Activated CD8-positive, alpha-beta memory T cell treated with anti-CD3 and anti-CD28 coated beads for 36 hours (primary cell): ENCODE results near the gene ARL6IP4. TPM values are rescaled to one million over a fixed set of nuclear protein-coding genes. Genes with fewer than 3 reads are reported as not detected.
"Not testable (repeated sequence)": the region's sequence is repeated elsewhere in the genome, so short reads cannot be mapped to it uniquely, and the experiment has no call there.

Source experiments
- CTCF ChIA-PET: fragments of 350-600 bp; sonication (Branson Sonifier 250); formaldehyde crosslinking; loops from one replicate; lab custom pipeline; 2021; ENCODE audit warnings: antibody characterized with exemption; lab: Charles Lee
- POLR2A ChIA-PET: fragments of 350-600 bp; sonication (Branson Sonifier 250); formaldehyde crosslinking; loops from one replicate; lab custom pipeline; 2021; ENCODE audit warnings: antibody characterized with exemption; lab: Charles Lee
- total RNA-seq, 2 experiments: library from RNA; stranded (reverse); gene quantifications; one replicate each; pipeline ENCODE4 v1.2.3, GENCODE V29; 2021

The ARL6IP4 gene
- 100 to 1,000 TPM; 172 to 180 TPM for total RNA-seq

- ChIA-PET POLR2A (interaction anchor here (1.0 kb wide), 1 partner anchor 171 kb away, joined by 3 read pairs; the partner anchor contains the start of gene PITPNM2), CTCF (interaction anchor here (0.7 kb wide), 1 partner anchor 258 kb away, joined by 7 read pairs; no protein-coding TSS in a partner anchor)
Measured at GRCh38 chr12:122980183-122981035, at the start of gene ARL6IP4. Gene ARL6IP4 (plus strand): TSS chr12:122980681. CDS start chr12:122981140, 459 bp downstream.

DNA sequence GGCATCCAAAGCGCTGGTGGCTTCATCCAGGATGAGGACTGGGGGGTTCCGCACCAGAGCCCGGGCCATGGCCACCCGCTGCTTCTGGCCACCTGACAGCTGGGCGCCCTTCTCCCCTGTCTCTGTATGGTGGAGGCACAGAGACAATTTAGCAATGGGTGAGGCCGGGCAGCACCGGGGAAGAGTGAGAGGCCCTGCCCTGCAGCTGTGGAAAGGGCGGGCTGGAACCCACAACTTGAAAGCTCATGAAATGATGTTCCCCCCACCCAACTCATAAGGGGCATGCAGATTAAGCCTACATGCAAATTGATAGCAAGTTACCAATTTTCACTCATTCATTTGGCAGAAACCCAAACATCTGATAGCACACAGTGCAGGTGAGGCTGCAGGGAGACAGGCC lies 48.3 kb upstream of the ARL6IP4 start:
- ChIA-PET CTCF (no interaction called here), POLR2A (no interaction called here)

GRCh38 chr12:122934722-122935121 lies 45.8 kb upstream of the ARL6IP4 start:
- POLR2A ChIA-PET = no interaction called here

GRCh38 chr12:122935318-122935717 lies 45.2 kb upstream of the ARL6IP4 start:
- CTCF ChIA-PET = no interaction called here

More at GRCh38 chr12:122934722-122935121, 45.8 kb upstream of the ARL6IP4 start:
- CTCF ChIA-PET = no interaction called here

DNA sequence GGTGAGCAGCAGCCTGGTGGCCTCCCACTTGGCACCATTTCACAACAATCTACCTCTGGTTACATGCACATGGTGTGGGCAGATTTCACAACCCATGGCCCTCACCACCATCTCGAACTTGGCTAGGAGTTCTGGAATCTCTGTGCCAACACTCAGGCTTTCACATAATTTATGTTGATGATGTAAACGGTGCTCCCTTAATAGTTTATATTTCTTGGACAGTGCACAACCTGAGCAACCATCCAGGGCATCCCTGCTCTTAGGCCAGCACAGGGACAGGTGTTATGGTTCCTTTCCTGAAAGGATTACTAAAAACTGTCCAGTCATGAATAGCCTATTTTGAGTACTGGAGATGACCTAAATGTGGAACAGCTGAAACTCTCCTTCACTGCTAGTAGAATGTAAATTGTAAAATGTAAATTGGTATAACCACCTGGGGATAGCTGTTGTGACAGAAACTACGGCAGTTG lies 42.8 kb upstream of the ARL6IP4 start:
- POLR2A ChIA-PET = no interaction called here
- CTCF ChIA-PET = no interaction called here

More at GRCh38 chr12:122935318-122935717, 45.2 kb upstream of the ARL6IP4 start:
- POLR2A ChIA-PET = no interaction called here

DNA sequence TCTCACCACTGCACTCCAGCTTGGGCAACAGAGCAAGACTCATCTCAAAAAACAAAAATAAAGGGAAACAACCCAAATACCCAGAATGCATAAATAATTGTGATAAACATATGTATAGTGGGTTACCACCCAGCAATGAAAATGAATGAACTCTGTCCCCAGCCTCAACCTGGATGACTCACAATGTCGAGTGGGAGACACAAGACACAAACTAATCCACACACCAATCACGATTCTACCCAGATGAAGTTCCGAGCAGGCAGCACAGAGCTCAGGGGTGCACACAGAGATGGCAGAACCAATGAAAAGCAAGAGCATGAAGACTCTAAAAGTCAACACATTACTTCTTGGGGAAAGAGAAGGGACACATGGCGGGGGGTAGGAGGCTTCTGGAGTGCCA lies 41.4 kb upstream of the ARL6IP4 start:
- CTCF ChIA-PET = no interaction called here
- POLR2A ChIA-PET = no interaction called here

- POLR2A ChIA-PET = not testable (repeated sequence)
- CTCF ChIA-PET = interaction anchor here (1.3 kb wide), 1 partner anchor 81 kb away, joined by 5 read pairs; no protein-coding TSS in a partner anchor
Measured at GRCh38 chr12:122941351-122941750, 39.1 kb upstream of the ARL6IP4 start.

DNA sequence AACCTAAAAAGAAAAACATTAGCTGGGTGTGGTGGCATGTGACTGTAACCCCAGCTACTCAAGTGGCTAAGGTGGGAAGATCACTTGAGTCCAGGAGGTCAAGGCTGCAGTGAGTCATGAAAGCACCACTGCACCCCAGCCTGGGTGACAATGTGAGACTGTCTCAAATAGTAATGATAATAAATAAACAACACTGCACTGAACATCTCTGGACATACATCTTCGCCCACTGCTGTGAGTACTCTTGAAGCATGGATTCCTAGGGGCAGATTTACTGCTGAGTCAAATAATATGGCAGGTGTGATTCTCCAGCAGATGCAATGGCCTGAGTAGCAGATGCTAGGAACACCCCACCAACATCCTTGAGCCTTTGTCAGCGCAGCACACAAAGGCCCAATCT lies 37.8 kb upstream of the ARL6IP4 start:
- ChIA-PET POLR2A (interaction anchor here (0.6 kb wide), 1 partner anchor 34 kb away, joined by 4 read pairs; no protein-coding TSS in a partner anchor), CTCF (no interaction called here)

DNA sequence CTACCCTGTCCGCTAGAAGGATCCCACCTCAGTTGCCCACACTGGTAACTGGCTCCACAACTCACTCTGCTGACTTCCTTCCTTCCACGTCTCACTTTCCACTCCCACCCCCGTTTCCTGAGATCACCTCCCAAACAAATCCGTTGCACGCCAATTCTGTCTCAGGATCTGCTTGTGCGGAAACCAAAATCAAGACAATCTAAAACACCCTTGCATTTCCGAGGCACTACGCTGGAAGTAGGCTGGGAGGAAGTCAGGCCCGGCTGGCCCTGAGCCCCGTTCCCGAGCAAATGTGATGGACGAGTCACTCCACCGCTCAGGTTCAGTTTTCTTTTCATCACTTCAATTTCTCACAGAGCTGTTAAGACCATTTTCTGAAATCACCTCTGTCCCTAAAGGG lies 37.3 kb upstream of the ARL6IP4 start:
- ChIA-PET CTCF (no interaction called here), POLR2A (no interaction called here)

- POLR2A ChIA-PET = no interaction called here
- CTCF ChIA-PET = interaction anchor here (0.6 to 14.4 kb wide), 3 partner anchors 33 to 85 kb away, joined by 3 to 142 read pairs (median 4); no protein-coding TSS in a partner anchor
Measured at GRCh38 chr12:122944605-122945592, 35.6 kb upstream of the ARL6IP4 start.

DNA sequence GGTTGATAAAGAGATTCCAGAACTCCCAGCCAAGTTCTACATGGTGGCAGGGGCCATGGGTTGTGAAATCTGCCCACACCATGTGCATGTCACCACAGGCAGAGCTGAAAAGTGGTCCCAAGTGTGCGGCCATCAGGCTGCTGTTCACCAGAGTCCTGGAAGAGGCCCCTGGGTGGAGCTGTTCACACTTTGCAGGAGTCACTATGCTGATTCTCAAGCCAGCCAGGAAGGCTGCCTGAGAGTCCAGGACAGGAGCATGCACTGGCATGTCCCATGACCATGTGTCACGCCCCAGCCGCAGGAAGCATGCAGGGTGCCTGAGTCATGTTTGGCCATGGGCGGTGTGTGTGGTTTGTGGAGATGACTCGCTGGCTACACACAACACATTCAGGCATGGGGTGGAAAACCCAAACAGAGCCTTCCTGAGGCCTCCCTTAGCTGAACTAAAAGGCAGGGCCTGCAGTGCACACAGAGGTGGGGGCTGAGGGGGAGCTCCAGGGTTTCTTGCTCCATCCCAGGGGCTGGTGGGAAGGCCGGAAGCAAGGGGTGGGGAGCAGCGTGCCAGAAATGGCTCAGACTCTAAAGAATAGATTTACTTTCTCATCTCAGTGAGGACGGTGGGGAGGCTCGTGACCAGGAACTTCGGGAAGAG lies 33.7 kb upstream of the ARL6IP4 start:
- ChIA-PET POLR2A (interaction anchor here (0.5 to 0.9 kb wide), 2 partner anchors 86 to 264 kb away, joined by 3 to 5 read pairs; no protein-coding TSS in a partner anchor), CTCF (interaction anchor here (0.9 to 14.4 kb wide), 6 partner anchors 16 to 87 kb away, joined by 3 to 142 read pairs (median 4); no protein-coding TSS in a partner anchor)

DNA sequence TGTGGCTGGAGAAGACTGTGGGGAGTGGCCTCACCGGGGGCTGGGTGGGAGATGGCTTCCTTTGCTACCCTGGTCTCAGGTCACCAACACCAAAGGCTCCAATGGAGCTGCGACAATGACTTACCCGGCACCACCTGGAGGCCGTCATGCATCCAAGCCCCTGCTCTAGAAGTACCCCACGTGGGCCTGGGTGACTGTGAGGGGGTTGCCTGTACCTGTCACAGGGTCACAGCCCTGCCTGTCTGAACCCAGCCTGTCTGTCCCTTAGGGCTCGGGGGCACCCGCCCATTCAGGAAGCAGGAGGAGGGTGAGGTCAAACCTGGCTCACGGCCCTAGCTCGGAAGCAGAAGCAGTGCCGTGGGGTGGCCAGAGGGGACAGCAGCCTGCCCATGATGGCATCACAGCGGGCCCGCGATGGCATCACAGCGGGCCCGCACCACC lies 33.1 kb upstream of the ARL6IP4 start:
- ChIA-PET POLR2A (interaction anchor here (0.5 to 0.9 kb wide), 2 partner anchors 87 to 264 kb away, joined by 3 to 5 read pairs; no protein-coding TSS in a partner anchor), CTCF (interaction anchor here (0.9 to 14.4 kb wide), 5 partner anchors 16 to 88 kb away, joined by 3 to 142 read pairs (median 4); no protein-coding TSS in a partner anchor)

DNA sequence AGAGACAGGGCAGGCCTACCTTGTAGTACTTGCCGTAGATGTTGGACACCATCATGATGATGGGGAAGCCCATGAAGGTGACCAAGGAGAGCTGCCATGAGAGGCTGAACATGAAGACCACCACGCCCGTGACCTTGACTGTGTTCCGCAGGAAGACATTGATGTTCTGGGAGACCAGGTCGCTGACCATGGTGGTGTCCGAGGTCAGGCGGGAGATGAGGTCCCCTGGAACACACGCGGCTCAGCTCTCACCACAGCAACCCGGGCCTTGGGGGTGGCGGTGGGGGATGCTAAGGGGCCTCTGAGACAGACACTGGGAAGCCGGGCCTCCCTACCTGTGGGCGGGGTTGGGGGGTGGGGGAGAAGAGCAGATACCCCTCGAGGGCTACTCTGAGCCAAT lies 31.9 kb upstream of the ARL6IP4 start:
- ChIA-PET POLR2A (no interaction called here), CTCF (interaction anchor here (1.4 to 14.4 kb wide), 3 partner anchors 65 to 89 kb away, joined by 4 to 142 read pairs (median 4); no protein-coding TSS in a partner anchor)

DNA sequence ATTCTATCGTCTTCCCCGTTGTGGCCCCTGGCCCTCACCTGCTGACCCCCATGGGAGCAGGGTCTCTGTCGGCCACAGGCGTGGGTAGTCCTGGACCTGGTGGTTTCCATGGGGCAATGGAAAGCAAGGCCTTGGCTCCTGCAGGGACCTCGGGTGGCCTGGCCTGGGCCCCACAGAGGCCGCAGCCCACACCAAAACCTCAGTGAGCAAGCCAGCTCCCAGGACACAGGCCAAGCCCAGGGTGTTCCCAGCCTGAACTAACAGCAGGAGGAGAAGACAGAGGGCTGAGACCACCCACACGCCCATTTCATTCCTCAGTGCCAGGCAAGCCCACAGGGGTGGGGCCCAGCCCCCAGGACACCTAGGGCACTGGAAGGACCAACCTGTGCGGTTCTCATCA lies 31.1 kb upstream of the ARL6IP4 start:
- POLR2A ChIA-PET = no interaction called here
- CTCF ChIA-PET = interaction anchor here (1.4 to 14.4 kb wide), 2 partner anchors 77 to 90 kb away, joined by 4 to 142 read pairs; no protein-coding TSS in a partner anchor

- POLR2A ChIA-PET = no interaction called here
- CTCF ChIA-PET = interaction anchor here (1.3 to 14.4 kb wide), 3 partner anchors 78 to 156 kb away, joined by 4 to 142 read pairs (median 4); no protein-coding TSS in a partner anchor
Measured at GRCh38 chr12:122949816-122950675, 30.4 kb upstream of the ARL6IP4 start.

DNA sequence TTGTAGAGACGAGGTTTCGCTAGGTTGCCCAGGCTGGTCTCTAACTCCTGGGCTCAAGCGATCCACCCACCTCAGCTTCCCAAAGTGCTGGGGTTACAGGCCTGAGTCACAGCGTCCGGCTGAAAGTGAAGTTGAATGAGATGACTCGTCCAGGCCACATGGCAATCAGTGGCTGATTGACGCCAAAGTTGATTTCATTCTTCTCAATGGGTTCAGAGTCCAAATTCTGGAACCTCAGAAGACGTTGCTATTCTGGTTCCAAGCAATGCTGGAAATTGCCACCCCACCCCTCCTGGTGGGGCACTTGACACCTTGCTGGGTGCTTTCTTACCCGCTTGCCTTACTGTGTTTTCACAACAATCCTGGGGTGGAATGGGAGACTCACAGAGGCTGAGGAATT lies 29.1 kb upstream of the ARL6IP4 start:
- CTCF ChIA-PET = interaction anchor here (1.3 to 14.4 kb wide), 4 partner anchors 82 to 158 kb away, joined by 3 to 142 read pairs (median 4); no protein-coding TSS in a partner anchor
- POLR2A ChIA-PET = no interaction called here
